HepG2 (cell line): ENCODE measurements around the gene SESN2. TPM values are rescaled to one million over a fixed set of nuclear protein-coding genes. Genes with fewer than 3 reads are reported as not detected.
A peak's percentile ranks its signal among the peaks of the same experiment; 100 is the strongest.

Source experiments
- ADNP ChIP-seq: sonication (generic); formaldehyde crosslinking; IDR thresholded peaks from 2 replicates; pipeline ENCODE4 v1.4.0; 2020; ENCODE audit warnings: missing genetic modification reagents
- BCL6 ChIP-seq: IDR thresholded peaks from 2 replicates; pipeline ENCODE4 v1.6.1; 2016; ENCODE audit warnings: missing genetic modification reagents, missing compliant biosample characterization
- GZF1 ChIP-seq: sonication (generic); formaldehyde crosslinking; IDR thresholded peaks from 2 replicates; pipeline ENCODE4 v1.5.1; 2020; ENCODE audit warnings: mild to moderate bottlenecking, missing genetic modification reagents
- KDM6A ChIP-seq: IDR thresholded peaks from 2 replicates; pipeline ENCODE4 v1.6.1; 2016; ENCODE audit warnings: low read depth
- KLF12 ChIP-seq: sonication (generic); formaldehyde crosslinking; IDR thresholded peaks from 2 replicates; pipeline ENCODE4 v1.4.0; 2020; ENCODE audit warnings: missing genetic modification reagents, borderline replicate concordance
- MXI1 ChIP-seq: IDR thresholded peaks from 3 replicates; pipeline ENCODE4 v1.6.1; 2012; ENCODE audit warnings: low read depth, low read length, inconsistent platforms, borderline replicate concordance
- PAF1 ChIP-seq: IDR thresholded peaks from 2 replicates; pipeline ENCODE4 v1.6.1; 2016; ENCODE audit warnings: missing genetic modification reagents, missing compliant biosample characterization
- PCBP1 ChIP-seq: fragments of 200-400 bp; formaldehyde crosslinking; IDR thresholded peaks from 2 replicates; pipeline ENCODE4 v1.6.1; 2017; ENCODE audit warnings: mild to moderate bottlenecking, low read depth, low read length, borderline replicate concordance
- RBFOX2 ChIP-seq: fragments of 200-400 bp; formaldehyde crosslinking; IDR thresholded peaks from 2 replicates; pipeline ENCODE4 v1.6.1; 2017; ENCODE audit warnings: low read depth, mild to moderate bottlenecking, low read length
- TCF7 ChIP-seq: sonication (generic); IDR thresholded peaks from 2 replicates; pipeline ENCODE4 v1.6.1; 2016; ENCODE audit warnings: antibody characterized with exemption, low read depth
- TP53 ChIP-seq: sonication (generic); formaldehyde crosslinking; conservative IDR thresholded peaks from 2 replicates; pipeline ENCODE4 v1.4.0; 2020; ENCODE audit warnings: missing genetic modification reagents
- ZKSCAN8 ChIP-seq: IDR thresholded peaks from 2 replicates; pipeline ENCODE4 v1.6.1; 2016; ENCODE audit warnings: borderline replicate concordance, missing genetic modification reagents, missing compliant biosample characterization
- ZNF335 ChIP-seq: sonication (generic); formaldehyde crosslinking; IDR thresholded peaks from 2 replicates; pipeline ENCODE4 v1.4.0; 2020; ENCODE audit warnings: missing genetic modification reagents
- ZNF432 ChIP-seq: sonication (generic); formaldehyde crosslinking; IDR thresholded peaks from 2 replicates; pipeline ENCODE4 v1.5.0; 2020; ENCODE audit warnings: missing genetic modification reagents, mild to moderate bottlenecking, borderline replicate concordance
- ZSCAN22 ChIP-seq: sonication (generic); formaldehyde crosslinking; IDR thresholded peaks from 2 replicates; pipeline ENCODE4 v1.4.0; 2020; ENCODE audit warnings: mild to moderate bottlenecking, missing genetic modification reagents
- ZSCAN9 ChIP-seq: IDR thresholded peaks from 2 replicates; pipeline ENCODE4 v1.6.1; 2016; ENCODE audit warnings: borderline replicate concordance
- polyA plus RNA-seq, 8 experiments: library from polyadenylated mRNA; depleted of rRNA in 3 of 8; stranded (reverse) in 7 of 8; unstranded in 1 of 8; fragments of >200 nt; fragmentation: Illumina TruSeq in 4 of 8; extraction: Trizol in 4 of 8; gene quantifications; 2 replicates each; pipeline versions ENCODE4 v1.2.1 to v1.2.3, GENCODE V29; 2011 to 2016; ENCODE audit warnings: low read depth in 4 of 8, missing spikeins in 1 of 8, mixed read lengths in 1 of 8; ENCODE audit not compliant: insufficient read depth in 1 of 8
- total RNA-seq, 5 experiments: library from RNA; depleted of rRNA; stranded (reverse); fragments of >200 nt; fragmentation: Illumina TruSeq; extraction: Trizol; gene quantifications; 2 replicates each; pipeline ENCODE4 v1.2.3, GENCODE V29; 2016; ENCODE audit warnings: low read depth in 1 of 5
- TF ChIP-seq, protein P1 (sequence below): sonication (generic); formaldehyde crosslinking; IDR thresholded peaks from 2 replicates; pipeline ENCODE4 v1.5.0; 2020; ENCODE audit warnings: missing genetic modification reagents
- TF ChIP-seq, protein P2 (sequence below): sonication (generic); formaldehyde crosslinking; IDR thresholded peaks from 2 replicates; pipeline ENCODE4 v1.4.0; 2020; ENCODE audit warnings: missing genetic modification reagents
- TF ChIP-seq, protein P3 (sequence below): sonication (generic); formaldehyde crosslinking; IDR thresholded peaks from 2 replicates; pipeline ENCODE4 v1.4.0; 2020; ENCODE audit warnings: mild to moderate bottlenecking, missing genetic modification reagents
- TF ChIP-seq, protein P4 (sequence below): sonication (generic); formaldehyde crosslinking; IDR thresholded peaks from 2 replicates; pipeline ENCODE4 v1.4.0; 2020; ENCODE audit warnings: low read depth, mild to moderate bottlenecking, missing genetic modification reagents
- TF ChIP-seq, protein P5 (sequence below): sonication (generic); formaldehyde crosslinking; IDR thresholded peaks from 2 replicates; pipeline ENCODE4 v1.5.0; 2020; ENCODE audit warnings: mild to moderate bottlenecking, missing genetic modification reagents
- TF ChIP-seq, protein P6 (sequence below): sonication (generic); formaldehyde crosslinking; IDR thresholded peaks from 2 replicates; pipeline ENCODE4 v1.5.0; 2020; ENCODE audit warnings: mild to moderate bottlenecking, missing genetic modification reagents

Gene SESN2
- total and polyA plus RNA-seq, 2 of the 13 experiments (the other 11 are each of a cell fraction or from before 2014, with no cell fraction given): 13.2 to 19.1 TPM

DNA sequence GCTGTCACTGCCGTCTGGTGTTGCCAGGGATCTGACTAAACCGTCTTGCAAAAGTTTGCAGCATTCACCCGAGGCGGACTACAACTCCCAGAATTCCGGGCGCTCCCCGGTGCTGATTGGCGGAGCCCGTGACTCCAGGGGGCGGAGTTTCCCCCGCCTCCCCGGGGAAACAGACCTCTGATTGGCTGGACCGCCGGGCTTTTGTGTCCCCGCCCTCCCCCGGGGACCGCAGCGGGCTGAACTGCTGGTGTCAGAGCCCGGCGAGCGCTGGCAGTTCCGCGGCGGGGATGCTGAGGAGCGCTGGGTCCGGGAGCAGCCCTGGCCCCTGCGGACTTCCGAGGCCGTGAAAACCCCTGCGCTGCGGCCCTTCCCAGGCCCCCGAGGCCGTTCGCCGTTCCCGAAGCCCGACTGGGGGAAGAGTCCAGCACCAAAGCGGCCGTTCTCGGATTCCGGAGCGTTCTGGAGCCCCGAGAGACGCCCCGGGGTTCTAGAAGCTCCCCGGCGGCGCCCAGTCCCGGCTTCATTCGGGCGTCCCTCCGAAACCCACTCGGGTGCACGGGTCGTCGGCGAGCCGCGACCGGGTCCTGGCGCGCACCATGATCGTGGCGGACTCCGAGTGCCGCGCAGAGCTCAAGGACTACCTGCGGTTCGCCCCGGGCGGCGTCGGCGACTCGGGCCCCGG is at the start of gene SESN2 (continued):
- TF ChIP-seq ZNF335 (CRISPR knock-in tag) (no peak), GZF1 (no peak), ADNP (CRISPR knock-in tag) (no peak), ZKSCAN8 (CRISPR knock-in tag) (no peak), KLF12 (CRISPR knock-in tag) (peak; percentile 41; the same call in 1 of the 2 replicates), TP53 (CRISPR knock-in tag) (0 out of 2 replicates have a peak, but pooled peaks have one; percentile 10), PAF1 (CRISPR knock-in tag) (no peak), PCBP1 (no peak), MXI1 (peak; percentile 78), ZSCAN22 (CRISPR knock-in tag) (no peak), KDM6A (no peak), BCL6 (no peak; the same call in 1 of the 2 replicates), ZSCAN9 (CRISPR knock-in tag) (no peak), RBFOX2 (peak; percentile 96), ZNF432 (CRISPR knock-in tag) (no peak), TCF7 (no peak)
- TF ChIP-seq, protein P1, sequence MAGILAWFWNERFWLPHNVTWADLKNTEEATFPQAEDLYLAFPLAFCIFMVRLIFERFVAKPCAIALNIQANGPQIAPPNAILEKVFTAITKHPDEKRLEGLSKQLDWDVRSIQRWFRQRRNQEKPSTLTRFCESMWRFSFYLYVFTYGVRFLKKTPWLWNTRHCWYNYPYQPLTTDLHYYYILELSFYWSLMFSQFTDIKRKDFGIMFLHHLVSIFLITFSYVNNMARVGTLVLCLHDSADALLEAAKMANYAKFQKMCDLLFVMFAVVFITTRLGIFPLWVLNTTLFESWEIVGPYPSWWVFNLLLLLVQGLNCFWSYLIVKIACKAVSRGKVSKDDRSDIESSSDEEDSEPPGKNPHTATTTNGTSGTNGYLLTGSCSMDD (CRISPR knock-in tag): no peak
- TF ChIP-seq, protein P2, sequence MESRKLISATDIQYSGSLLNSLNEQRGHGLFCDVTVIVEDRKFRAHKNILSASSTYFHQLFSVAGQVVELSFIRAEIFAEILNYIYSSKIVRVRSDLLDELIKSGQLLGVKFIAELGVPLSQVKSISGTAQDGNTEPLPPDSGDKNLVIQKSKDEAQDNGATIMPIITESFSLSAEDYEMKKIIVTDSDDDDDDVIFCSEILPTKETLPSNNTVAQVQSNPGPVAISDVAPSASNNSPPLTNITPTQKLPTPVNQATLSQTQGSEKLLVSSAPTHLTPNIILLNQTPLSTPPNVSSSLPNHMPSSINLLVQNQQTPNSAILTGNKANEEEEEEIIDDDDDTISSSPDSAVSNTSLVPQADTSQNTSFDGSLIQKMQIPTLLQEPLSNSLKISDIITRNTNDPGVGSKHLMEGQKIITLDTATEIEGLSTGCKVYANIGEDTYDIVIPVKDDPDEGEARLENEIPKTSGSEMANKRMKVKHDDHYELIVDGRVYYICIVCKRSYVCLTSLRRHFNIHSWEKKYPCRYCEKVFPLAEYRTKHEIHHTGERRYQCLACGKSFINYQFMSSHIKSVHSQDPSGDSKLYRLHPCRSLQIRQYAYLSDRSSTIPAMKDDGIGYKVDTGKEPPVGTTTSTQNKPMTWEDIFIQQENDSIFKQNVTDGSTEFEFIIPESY: no peak
- TF ChIP-seq, protein P3, sequence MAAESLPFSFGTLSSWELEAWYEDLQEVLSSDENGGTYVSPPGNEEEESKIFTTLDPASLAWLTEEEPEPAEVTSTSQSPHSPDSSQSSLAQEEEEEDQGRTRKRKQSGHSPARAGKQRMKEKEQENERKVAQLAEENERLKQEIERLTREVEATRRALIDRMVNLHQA: peak; percentile 94; the same call in 1 of the 2 replicates
- TF ChIP-seq, protein P4, sequence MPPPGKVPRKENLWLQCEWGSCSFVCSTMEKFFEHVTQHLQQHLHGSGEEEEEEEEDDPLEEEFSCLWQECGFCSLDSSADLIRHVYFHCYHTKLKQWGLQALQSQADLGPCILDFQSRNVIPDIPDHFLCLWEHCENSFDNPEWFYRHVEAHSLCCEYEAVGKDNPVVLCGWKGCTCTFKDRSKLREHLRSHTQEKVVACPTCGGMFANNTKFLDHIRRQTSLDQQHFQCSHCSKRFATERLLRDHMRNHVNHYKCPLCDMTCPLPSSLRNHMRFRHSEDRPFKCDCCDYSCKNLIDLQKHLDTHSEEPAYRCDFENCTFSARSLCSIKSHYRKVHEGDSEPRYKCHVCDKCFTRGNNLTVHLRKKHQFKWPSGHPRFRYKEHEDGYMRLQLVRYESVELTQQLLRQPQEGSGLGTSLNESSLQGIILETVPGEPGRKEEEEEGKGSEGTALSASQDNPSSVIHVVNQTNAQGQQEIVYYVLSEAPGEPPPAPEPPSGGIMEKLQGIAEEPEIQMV (CRISPR knock-in tag): no peak; the same call in 1 of the 2 replicates
- TF ChIP-seq, protein P5, sequence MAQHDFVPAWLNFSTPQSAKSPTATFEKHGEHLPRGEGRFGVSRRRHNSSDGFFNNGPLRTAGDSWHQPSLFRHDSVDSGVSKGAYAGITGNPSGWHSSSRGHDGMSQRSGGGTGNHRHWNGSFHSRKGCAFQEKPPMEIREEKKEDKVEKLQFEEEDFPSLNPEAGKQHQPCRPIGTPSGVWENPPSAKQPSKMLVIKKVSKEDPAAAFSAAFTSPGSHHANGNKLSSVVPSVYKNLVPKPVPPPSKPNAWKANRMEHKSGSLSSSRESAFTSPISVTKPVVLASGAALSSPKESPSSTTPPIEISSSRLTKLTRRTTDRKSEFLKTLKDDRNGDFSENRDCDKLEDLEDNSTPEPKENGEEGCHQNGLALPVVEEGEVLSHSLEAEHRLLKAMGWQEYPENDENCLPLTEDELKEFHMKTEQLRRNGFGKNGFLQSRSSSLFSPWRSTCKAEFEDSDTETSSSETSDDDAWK (CRISPR knock-in tag): no peak
- TF ChIP-seq, protein P6, sequence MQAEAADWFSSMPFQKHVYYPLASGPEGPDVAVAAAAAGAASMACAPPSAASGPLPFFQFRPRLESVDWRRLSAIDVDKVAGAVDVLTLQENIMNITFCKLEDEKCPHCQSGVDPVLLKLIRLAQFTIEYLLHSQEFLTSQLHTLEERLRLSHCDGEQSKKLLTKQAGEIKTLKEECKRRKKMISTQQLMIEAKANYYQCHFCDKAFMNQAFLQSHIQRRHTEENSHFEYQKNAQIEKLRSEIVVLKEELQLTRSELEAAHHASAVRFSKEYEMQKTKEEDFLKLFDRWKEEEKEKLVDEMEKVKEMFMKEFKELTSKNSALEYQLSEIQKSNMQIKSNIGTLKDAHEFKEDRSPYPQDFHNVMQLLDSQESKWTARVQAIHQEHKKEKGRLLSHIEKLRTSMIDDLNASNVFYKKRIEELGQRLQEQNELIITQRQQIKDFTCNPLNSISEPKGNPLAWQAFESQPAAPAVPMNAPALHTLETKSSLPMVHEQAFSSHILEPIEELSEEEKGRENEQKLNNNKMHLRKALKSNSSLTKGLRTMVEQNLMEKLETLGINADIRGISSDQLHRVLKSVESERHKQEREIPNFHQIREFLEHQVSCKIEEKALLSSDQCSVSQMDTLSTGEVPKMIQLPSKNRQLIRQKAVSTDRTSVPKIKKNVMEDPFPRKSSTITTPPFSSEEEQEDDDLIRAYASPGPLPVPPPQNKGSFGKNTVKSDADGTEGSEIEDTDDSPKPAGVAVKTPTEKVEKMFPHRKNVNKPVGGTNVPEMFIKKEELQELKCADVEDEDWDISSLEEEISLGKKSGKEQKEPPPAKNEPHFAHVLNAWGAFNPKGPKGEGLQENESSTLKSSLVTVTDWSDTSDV (CRISPR knock-in tag): 0 out of 2 replicates have a peak, but pooled peaks have one; percentile 27
